ENCODE data around the gene GPX7. TPM values are rescaled to one million over a fixed set of nuclear protein-coding genes. Genes with fewer than 3 reads are reported as not detected.
A peak's percentile ranks its signal among the peaks of the same experiment; 100 is the strongest.
"Not testable (repeated sequence)": the region's sequence is repeated elsewhere in the genome, so short reads cannot be mapped to it uniquely, and the experiment has no call there.

Gene GPX7
- total and polyA plus RNA-seq, 5 donors from 2014 or later = 12.3 to 43.5 (median 34.5) TPM

- Mint-ChIP-seq H3K9me3 (peaks cover 0 to 2% (median 0%) of the 10 kb centered on the region in 7 donors), H3K4me3 (no peak overlapping the region), H3K27me3 (peaks cover 9% of the 10 kb centered on the region), H3K27ac (no peak overlapping the region), H3K4me1 (peaks cover 4 to 9% (median 6%) of the 10 kb centered on the region in 4 donors), H3K36me3 (no peaks in the 10 kb centered on the region)
- Histone ChIP-seq H3K4me1 (ENCODE audit: control insufficient read depth, insufficient read depth, low read length, poor library complexity, severe bottlenecking) (no peaks in the 10 kb centered on the region), H3K27me3 (ENCODE audit: control insufficient read depth, insufficient read depth, low read length) (no peaks in the 10 kb centered on the region), H3K27ac (ENCODE audit: insufficient read depth, low read length, poor library complexity, severe bottlenecking) (no peak overlapping the region), H3K36me3 (ENCODE audit: control insufficient read depth, insufficient read depth, low read length) (no peaks in the 10 kb centered on the region), H3K4me3 (ENCODE audit: low read depth, low read length) (no peak overlapping the region), H3K9me3 (ENCODE audit: control insufficient read depth in 2 of 2, low read length in 2 of 2) (no peaks in the 10 kb centered on the region)
- DNase-seq (no peak), ATAC-seq (ENCODE audit: low read depth in 2 of 2) (no peak)
Measured at GRCh38 chr1:52576074-52576473, 26.1 kb upstream of the GPX7 start.

- not testable (repeated sequence) for H3K9me3 Mint-ChIP-seq; H3K4me3 Mint-ChIP-seq; H3K27me3 ChIP-seq (ENCODE audit: control insufficient read depth, insufficient read depth, low read length); H3K4me1 ChIP-seq (ENCODE audit: control insufficient read depth, insufficient read depth, low read length, poor library complexity, severe bottlenecking); ATAC-seq (ENCODE audit: low read depth in 2 of 2); H3K36me3 Mint-ChIP-seq; H3K4me1 Mint-ChIP-seq; H3K27ac Mint-ChIP-seq; H3K9me3 ChIP-seq (ENCODE audit: control insufficient read depth in 2 of 2, low read length in 2 of 2); H3K27ac ChIP-seq (ENCODE audit: insufficient read depth, low read length, poor library complexity, severe bottlenecking); H3K4me3 ChIP-seq (ENCODE audit: low read depth, low read length); DNase-seq; H3K36me3 ChIP-seq (ENCODE audit: control insufficient read depth, insufficient read depth, low read length); H3K27me3 Mint-ChIP-seq
Measured at GRCh38 chr1:52578066-52578465, 24.1 kb upstream of the GPX7 start.

- Histone ChIP-seq H3K27ac (ENCODE audit: insufficient read depth, low read length, poor library complexity, severe bottlenecking) (no peak overlapping the region), H3K27me3 (ENCODE audit: control insufficient read depth, insufficient read depth, low read length) (no peaks in the 10 kb centered on the region), H3K36me3 (ENCODE audit: control insufficient read depth, insufficient read depth, low read length) (no peaks in the 10 kb centered on the region), H3K9me3 (ENCODE audit: control insufficient read depth in 2 of 2, low read length in 2 of 2) (no peaks in the 10 kb centered on the region), H3K4me1 (ENCODE audit: control insufficient read depth, insufficient read depth, low read length, poor library complexity, severe bottlenecking) (no peaks in the 10 kb centered on the region), H3K4me3 (ENCODE audit: low read depth, low read length) (no peak overlapping the region)
- peaks cover 4 to 9% (median 6%) of the 10 kb centered on the region in 4 donors for H3K4me1 Mint-ChIP-seq
- H3K36me3 Mint-ChIP-seq = no peaks in the 10 kb centered on the region
- DNase-seq = no peak
- peaks cover 0 to 2% (median 0%) of the 10 kb centered on the region in 7 donors for H3K9me3 Mint-ChIP-seq
- H3K27me3 Mint-ChIP-seq = peaks cover 9% of the 10 kb centered on the region
- no peak for ATAC-seq (ENCODE audit: low read depth in 2 of 2)
- H3K4me3 Mint-ChIP-seq = no peak overlapping the region
- H3K27ac Mint-ChIP-seq = peak overlapping the region in 2 of 3 donors; percentile 5 to 65
Measured at GRCh38 chr1:52579415-52579814, 22.8 kb upstream of the GPX7 start.

- H3K4me3 Mint-ChIP-seq = no peak overlapping the region
- H3K36me3 Mint-ChIP-seq = no peaks in the 10 kb centered on the region
- H3K9me3 Mint-ChIP-seq = peaks cover 0 to 2% (median 0%) of the 10 kb centered on the region in 7 donors
- Histone ChIP-seq H3K4me3 (ENCODE audit: low read depth, low read length) (no peak overlapping the region), H3K9me3 (ENCODE audit: control insufficient read depth in 2 of 2, low read length in 2 of 2) (no peaks in the 10 kb centered on the region), H3K36me3 (ENCODE audit: control insufficient read depth, insufficient read depth, low read length) (no peaks in the 10 kb centered on the region), H3K27ac (ENCODE audit: insufficient read depth, low read length, poor library complexity, severe bottlenecking) (no peak overlapping the region), H3K4me1 (ENCODE audit: control insufficient read depth, insufficient read depth, low read length, poor library complexity, severe bottlenecking) (no peaks in the 10 kb centered on the region), H3K27me3 (ENCODE audit: control insufficient read depth, insufficient read depth, low read length) (no peaks in the 10 kb centered on the region)
- H3K4me1 Mint-ChIP-seq = peaks cover 0 to 9% (median 5%) of the 10 kb centered on the region in 4 donors
- peaks cover 9% of the 10 kb centered on the region for H3K27me3 Mint-ChIP-seq
- no peak overlapping the region for H3K27ac Mint-ChIP-seq
- ATAC-seq (ENCODE audit: low read depth in 2 of 2) = no peak
- DNase-seq = no peak
Measured at GRCh38 chr1:52580283-52580682, 21.9 kb upstream of the GPX7 start.

- H3K9me3 ChIP-seq (ENCODE audit: control insufficient read depth in 2 of 2, low read length in 2 of 2) = no peaks in the 10 kb centered on the region
- no peaks in the 10 kb centered on the region for H3K27me3 ChIP-seq (ENCODE audit: control insufficient read depth, insufficient read depth, low read length)
- Mint-ChIP-seq H3K27ac (no peak overlapping the region), H3K9me3 (peaks cover 0 to 2% (median 0%) of the 10 kb centered on the region in 7 donors), H3K36me3 (no peaks in the 10 kb centered on the region), H3K4me1 (peaks cover 0 to 9% (median 5%) of the 10 kb centered on the region in 4 donors), H3K27me3 (peaks cover 9% of the 10 kb centered on the region), H3K4me3 (no peak overlapping the region)
- H3K36me3 ChIP-seq (ENCODE audit: control insufficient read depth, insufficient read depth, low read length) = no peaks in the 10 kb centered on the region
- ATAC-seq (ENCODE audit: low read depth in 2 of 2) (no peak), DNase-seq (no peak)
- no peaks in the 10 kb centered on the region for H3K4me1 ChIP-seq (ENCODE audit: control insufficient read depth, insufficient read depth, low read length, poor library complexity, severe bottlenecking)
- H3K27ac ChIP-seq (ENCODE audit: insufficient read depth, low read length, poor library complexity, severe bottlenecking) = no peak overlapping the region
- H3K4me3 ChIP-seq (ENCODE audit: low read depth, low read length) = no peak overlapping the region
Measured at GRCh38 chr1:52582116-52582696, 20.0 kb upstream of the GPX7 start.

GRCh38 chr1:52585474-52585873 lies 16.7 kb upstream of the GPX7 start:
- Histone ChIP-seq H3K27me3 (ENCODE audit: control insufficient read depth, insufficient read depth, low read length) (no peaks in the 10 kb centered on the region), H3K4me3 (ENCODE audit: low read depth, low read length) (no peak overlapping the region), H3K9me3 (ENCODE audit: control insufficient read depth in 2 of 2, low read length in 2 of 2) (no peaks in the 10 kb centered on the region), H3K4me1 (ENCODE audit: control insufficient read depth, insufficient read depth, low read length, poor library complexity, severe bottlenecking) (no peaks in the 10 kb centered on the region), H3K36me3 (ENCODE audit: control insufficient read depth, insufficient read depth, low read length) (no peaks in the 10 kb centered on the region), H3K27ac (ENCODE audit: insufficient read depth, low read length, poor library complexity, severe bottlenecking) (no peak overlapping the region)
- H3K27me3 Mint-ChIP-seq = peaks cover 13% of the 10 kb centered on the region
- ATAC-seq (ENCODE audit: low read depth in 2 of 2) = no peak
- DNase-seq = no peak
- no peak overlapping the region for H3K27ac Mint-ChIP-seq
- H3K4me1 Mint-ChIP-seq = no peaks in the 10 kb centered on the region
- H3K36me3 Mint-ChIP-seq = no peaks in the 10 kb centered on the region
- no peak overlapping the region for H3K4me3 Mint-ChIP-seq
- peaks cover 0 to 3% (median 0%) of the 10 kb centered on the region in 7 donors for H3K9me3 Mint-ChIP-seq

- Mint-ChIP-seq H3K27ac (no peak overlapping the region), H3K4me1 (no peaks in the 10 kb centered on the region), H3K36me3 (no peaks in the 10 kb centered on the region), H3K27me3 (peaks cover 7% of the 10 kb centered on the region), H3K9me3 (peaks cover 0 to 3% (median 0%) of the 10 kb centered on the region in 7 donors), H3K4me3 (no peak overlapping the region)
- Histone ChIP-seq H3K27ac (ENCODE audit: insufficient read depth, low read length, poor library complexity, severe bottlenecking) (no peak overlapping the region), H3K4me3 (ENCODE audit: low read depth, low read length) (no peak overlapping the region), H3K9me3 (ENCODE audit: control insufficient read depth in 2 of 2, low read length in 2 of 2) (no peaks in the 10 kb centered on the region), H3K4me1 (ENCODE audit: control insufficient read depth, insufficient read depth, low read length, poor library complexity, severe bottlenecking) (no peaks in the 10 kb centered on the region), H3K27me3 (ENCODE audit: control insufficient read depth, insufficient read depth, low read length) (no peaks in the 10 kb centered on the region), H3K36me3 (ENCODE audit: control insufficient read depth, insufficient read depth, low read length) (no peaks in the 10 kb centered on the region)
- DNase-seq = no peak
- ATAC-seq (ENCODE audit: low read depth in 2 of 2) = no peak
Measured at GRCh38 chr1:52588027-52588426, 14.1 kb upstream of the GPX7 start.

- no peaks in the 10 kb centered on the region for H3K27me3 ChIP-seq (ENCODE audit: control insufficient read depth, insufficient read depth, low read length)
- DNase-seq = no peak
- H3K9me3 Mint-ChIP-seq = peaks cover 0 to 3% (median 0%) of the 10 kb centered on the region in 7 donors
- H3K27ac Mint-ChIP-seq = no peak overlapping the region
- H3K4me3 Mint-ChIP-seq = no peak overlapping the region
- no peaks in the 10 kb centered on the region for H3K36me3 ChIP-seq (ENCODE audit: control insufficient read depth, insufficient read depth, low read length)
- no peaks in the 10 kb centered on the region for H3K9me3 ChIP-seq (ENCODE audit: control insufficient read depth in 2 of 2, low read length in 2 of 2)
- H3K4me1 Mint-ChIP-seq = no peaks in the 10 kb centered on the region
- no peak overlapping the region for H3K27ac ChIP-seq (ENCODE audit: insufficient read depth, low read length, poor library complexity, severe bottlenecking)
- no peaks in the 10 kb centered on the region for H3K36me3 Mint-ChIP-seq
- no peak for ATAC-seq (ENCODE audit: low read depth in 2 of 2)
- peaks cover 7% of the 10 kb centered on the region for H3K27me3 Mint-ChIP-seq
- no peak overlapping the region for H3K4me3 ChIP-seq (ENCODE audit: low read depth, low read length)
- no peaks in the 10 kb centered on the region for H3K4me1 ChIP-seq (ENCODE audit: control insufficient read depth, insufficient read depth, low read length, poor library complexity, severe bottlenecking)
Measured at GRCh38 chr1:52588535-52588934, 13.6 kb upstream of the GPX7 start.

Measured in CD4-positive, CD25-positive, alpha-beta regulatory T cell (primary cell).